A549 (cell line): ENCODE results near the gene SELENOM. TPM values are rescaled to one million over a fixed set of nuclear protein-coding genes. Genes with fewer than 3 reads are reported as not detected.
A peak's percentile ranks its signal among the peaks of the same experiment; 100 is the strongest.

Source experiments
- ATAC-seq, 2 experiments: fragments of 200-7000 bp in 1 of 2; fragments of >200 bp in 1 of 2; cut with Nextera tagmentation in 1 of 2; cut with Tn5 transposase in 1 of 2; 3 replicates each; pipeline versions ENCODE4 v1.8.0 to v1.9.1; 2018 to 2020; ENCODE audit warnings: mild to moderate bottlenecking in 1 of 2, moderate library complexity in 1 of 2
- CTCF ChIA-PET: fragments of 300-600 bp; sonication (Branson Sonifier 250); formaldehyde crosslinking; extraction: SDS; loops from one replicate; lab custom pipeline; 2021; ENCODE audit warnings: antibody characterized with exemption, inconsistent platforms; lab: Yijun Ruan, JAX
- POLR2A ChIA-PET: fragments of 350-600 bp; formaldehyde crosslinking; extraction: SDS; loops from one replicate; lab custom pipeline; 2021; ENCODE audit warnings: antibody characterized with exemption, inconsistent platforms; lab: Yijun Ruan, JAX
- DNase-seq, 2 experiments: peaks; one replicate each; pipeline versions ENCODE4 v3.0.0 to v3.0.0-alpha.2; 2011 to 2016; ENCODE audit warnings: low read depth in 1 of 2, low spot score in 1 of 2
- FAIRE-seq: peaks from 2 replicates; lab custom pipeline; 2011; peaks lifted over from hg19 to GRCh38; lab: Jason Lieb, UNC
- H3K27ac ChIP-seq, 2 experiments: fragments of >200 bp; sonication (Bioruptor Twin); formaldehyde crosslinking; 3 replicates each; pipeline ENCODE4 v1.5.1; 2016 to 2017
- H3K4me1 ChIP-seq: fragments of >200 bp; sonication (Bioruptor Twin); formaldehyde crosslinking; 3 replicates; pipeline ENCODE4 v1.6.1; 2016
- H3K4me2 ChIP-seq: fragments of >200 bp; sonication (Bioruptor Twin); formaldehyde crosslinking; 3 replicates; pipeline ENCODE4 v1.6.1; 2016
- H3K4me3 ChIP-seq: fragments of >200 bp; sonication (Bioruptor Twin); formaldehyde crosslinking; 3 replicates; pipeline ENCODE4 v1.5.1; 2016
- H3K9me3 ChIP-seq: fragments of >200 bp; sonication (Bioruptor Twin); formaldehyde crosslinking; 3 replicates; pipeline ENCODE4 v1.6.1; 2016
- ESRRA ChIP-seq: fragments of 150-350 bp; IDR thresholded peaks from 2 replicates; pipeline ENCODE4 v1.6.1; 2014; ENCODE audit warnings: mild to moderate bottlenecking, low read length, borderline replicate concordance
- FOSL2 ChIP-seq, 2 experiments: fragments of 450-650 bp in 1 of 2; fragments of >200 bp in 1 of 2; sonication (Bioruptor Twin) in 1 of 2; formaldehyde crosslinking; IDR thresholded peaks; 2 replicates each; pipeline versions ENCODE4 v1.5.0 to v1.6.1; 2016 to 2020; ENCODE audit warnings: mild to moderate bottlenecking in 1 of 2, moderate library complexity in 1 of 2
- FOXS1 ChIP-seq: fragments of 250-450 bp; sonication (Bioruptor Pico); IDR thresholded peaks from 2 replicates; pipeline ENCODE4 v1.5.0; 2020; ENCODE audit warnings: mild to moderate bottlenecking, moderate library complexity
- GATA3 ChIP-seq: IDR thresholded peaks from 2 replicates; pipeline ENCODE4 v1.6.1; 2012; ENCODE audit warnings: borderline replicate concordance
- HOXA7 ChIP-seq: fragments of 250-450 bp; sonication (Bioruptor Pico); IDR thresholded peaks from 2 replicates; pipeline ENCODE4 v1.5.0; 2020; ENCODE audit warnings: mild to moderate bottlenecking, moderate library complexity
- HOXB13 ChIP-seq: fragments of 250-450 bp; sonication (Bioruptor Pico); IDR thresholded peaks from 2 replicates; pipeline ENCODE4 v1.5.0; 2020; ENCODE audit warnings: low read depth, mild to moderate bottlenecking, moderate library complexity
- HOXB5 ChIP-seq: fragments of 250-450 bp; sonication (Bioruptor Pico); IDR thresholded peaks from 2 replicates; pipeline ENCODE4 v1.5.0; 2020; ENCODE audit warnings: mild to moderate bottlenecking, moderate library complexity
- JUN ChIP-seq, 2 experiments: fragments of >200 bp; sonication (Bioruptor Twin); formaldehyde crosslinking; IDR thresholded peaks; 2 replicates in 1 of 2; 3 replicates in 1 of 2; pipeline ENCODE4 v1.6.1; 2016 to 2017
- JUNB ChIP-seq: fragments of >200 bp; sonication (Bioruptor Twin); formaldehyde crosslinking; IDR thresholded peaks from 2 replicates; pipeline ENCODE4 v1.6.1; 2016
- POLR2A ChIP-seq: IDR thresholded peaks from 2 replicates; pipeline ENCODE4 v1.6.1; 2012; ENCODE audit warnings: mild to moderate bottlenecking, low read length
- RAD21 ChIP-seq, 2 experiments: fragments of >200 bp in 1 of 2; sonication (Bioruptor Twin) in 1 of 2; formaldehyde crosslinking in 1 of 2; IDR thresholded peaks in 1 of 2; conservative IDR thresholded peaks in 1 of 2; 2 replicates in 1 of 2; 3 replicates in 1 of 2; pipeline ENCODE4 v1.6.1; 2012 to 2018; ENCODE audit warnings: inconsistent platforms in 1 of 2
- RFX5 ChIP-seq: fragments of 450-650 bp; IDR thresholded peaks from 2 replicates; pipeline ENCODE4 v1.7.1; 2014; ENCODE audit warnings: antibody characterized with exemption, mild to moderate bottlenecking, moderate library complexity
- TP53 ChIP-seq: fragments of 250-450 bp; sonication (Bioruptor Pico); IDR thresholded peaks from 2 replicates; pipeline ENCODE4 v1.5.0; 2021; ENCODE audit warnings: mild to moderate bottlenecking, moderate library complexity
- ZNF302 ChIP-seq: fragments of 250-450 bp; sonication (Bioruptor Pico); IDR thresholded peaks from 2 replicates; pipeline ENCODE4 v1.9.0; 2021; ENCODE audit warnings: inconsistent platforms, mild to moderate bottlenecking, moderate library complexity
- ZSCAN20 ChIP-seq: fragments of 250-450 bp; sonication (Bioruptor Pico); IDR thresholded peaks from 2 replicates; pipeline ENCODE4 v1.8.0; 2022; ENCODE audit warnings: mild to moderate bottlenecking, moderate library complexity
- WGBS: methylation state at CpG from one replicate; pipeline ENCODE4 v1.1.6; 2017; ENCODE audit errors: missing lambda C conversion rate; 5-methylcytosine and 5-hydroxymethylcytosine counted together
- polyA plus RNA-seq, 4 experiments: library from polyadenylated mRNA; depleted of rRNA in 3 of 4; stranded (reverse); fragments of >200 nt; fragmentation: RNase III in 1 of 4; extraction: RNeasy Plus Mini Kit Qiagen cat#74134 plus additional on column Dnase treatment in 1 of 4; gene quantifications; 2 replicates in 3 of 4; 3 replicates in 1 of 4; pipeline ENCODE4 v1.2.3, GENCODE V29; 2011 to 2017
- TF ChIP-seq, protein P1 (sequence below): fragments of 200-600 bp; sonication (generic); IDR thresholded peaks from 2 replicates; pipeline ENCODE4 v1.6.1; 2016; ENCODE audit warnings: antibody characterized with exemption, mild to moderate bottlenecking, moderate library complexity
- TF ChIP-seq, protein P2 (sequence below): fragments of 150-350 bp; IDR thresholded peaks from 2 replicates; pipeline ENCODE4 v1.6.1; 2014; ENCODE audit warnings: low read depth, mild to moderate bottlenecking, low read length
- TF ChIP-seq, protein P3 (sequence below): fragments of 450-650 bp; IDR thresholded peaks from 2 replicates; pipeline ENCODE4 v1.6.1; 2014; ENCODE audit warnings: antibody characterized with exemption
- TF ChIP-seq, protein P4 (sequence below): fragments of >200 bp; sonication (Bioruptor Twin); formaldehyde crosslinking; IDR thresholded peaks from 2 replicates; pipeline ENCODE4 v1.6.1; 2016

SELENOM gene
- polyA plus RNA-seq, 2 of the 4 experiments (the other 2 are of a cell fraction) = 15.3 to 46.5 TPM

DNA sequence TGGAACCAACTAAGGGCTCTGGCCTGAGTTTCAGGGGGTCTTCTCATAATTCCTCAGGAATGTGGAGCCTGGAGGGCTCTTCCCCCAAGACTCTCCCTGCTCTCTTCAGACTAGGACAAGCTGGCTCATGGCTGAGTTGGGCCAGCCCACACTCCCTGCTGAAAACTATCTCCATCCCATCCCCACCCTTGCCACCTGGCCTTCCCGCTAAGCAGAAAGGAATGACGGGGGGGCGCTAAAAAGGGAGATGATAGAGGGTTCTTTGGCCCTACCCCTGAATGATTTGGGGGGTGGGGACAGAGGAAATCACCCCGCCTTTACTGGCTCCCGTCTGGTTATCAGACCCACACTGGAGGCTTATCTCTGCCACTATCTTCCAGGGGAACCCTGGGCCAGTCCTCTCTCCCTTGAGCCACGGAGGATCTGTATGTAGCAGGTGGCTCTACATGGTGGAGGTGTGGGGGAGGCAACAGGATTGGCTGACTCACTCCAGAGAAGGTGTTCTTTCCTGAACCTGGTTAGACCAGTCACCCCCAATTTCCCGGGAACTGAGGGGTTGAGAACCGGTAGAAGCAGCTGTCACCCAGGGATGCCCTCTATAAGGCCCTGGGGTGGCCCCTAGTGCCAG is 20.6 kb downstream of the SELENOM start:
- H3K4me1 ChIP-seq = peaks cover 29% of the 10 kb centered on the region
- TF ChIP-seq JUN (IDR thresholded peaks at IDR 0.05) (no peak), ZSCAN20 (CRISPR knock-in tag) (no peak), FOXS1 (CRISPR knock-in tag) (no peak), ZNF302 (CRISPR knock-in tag) (no peak), POLR2A (no peak), ESRRA (no peak), RFX5 (no peak), JUNB (no peak), FOSL2 (IDR thresholded peaks at IDR 0.05) (no peak), FOSL2 (CRISPR knock-in tag; IDR thresholded peaks at IDR 0.05) (no peak)
- TF ChIP-seq, protein P1, sequence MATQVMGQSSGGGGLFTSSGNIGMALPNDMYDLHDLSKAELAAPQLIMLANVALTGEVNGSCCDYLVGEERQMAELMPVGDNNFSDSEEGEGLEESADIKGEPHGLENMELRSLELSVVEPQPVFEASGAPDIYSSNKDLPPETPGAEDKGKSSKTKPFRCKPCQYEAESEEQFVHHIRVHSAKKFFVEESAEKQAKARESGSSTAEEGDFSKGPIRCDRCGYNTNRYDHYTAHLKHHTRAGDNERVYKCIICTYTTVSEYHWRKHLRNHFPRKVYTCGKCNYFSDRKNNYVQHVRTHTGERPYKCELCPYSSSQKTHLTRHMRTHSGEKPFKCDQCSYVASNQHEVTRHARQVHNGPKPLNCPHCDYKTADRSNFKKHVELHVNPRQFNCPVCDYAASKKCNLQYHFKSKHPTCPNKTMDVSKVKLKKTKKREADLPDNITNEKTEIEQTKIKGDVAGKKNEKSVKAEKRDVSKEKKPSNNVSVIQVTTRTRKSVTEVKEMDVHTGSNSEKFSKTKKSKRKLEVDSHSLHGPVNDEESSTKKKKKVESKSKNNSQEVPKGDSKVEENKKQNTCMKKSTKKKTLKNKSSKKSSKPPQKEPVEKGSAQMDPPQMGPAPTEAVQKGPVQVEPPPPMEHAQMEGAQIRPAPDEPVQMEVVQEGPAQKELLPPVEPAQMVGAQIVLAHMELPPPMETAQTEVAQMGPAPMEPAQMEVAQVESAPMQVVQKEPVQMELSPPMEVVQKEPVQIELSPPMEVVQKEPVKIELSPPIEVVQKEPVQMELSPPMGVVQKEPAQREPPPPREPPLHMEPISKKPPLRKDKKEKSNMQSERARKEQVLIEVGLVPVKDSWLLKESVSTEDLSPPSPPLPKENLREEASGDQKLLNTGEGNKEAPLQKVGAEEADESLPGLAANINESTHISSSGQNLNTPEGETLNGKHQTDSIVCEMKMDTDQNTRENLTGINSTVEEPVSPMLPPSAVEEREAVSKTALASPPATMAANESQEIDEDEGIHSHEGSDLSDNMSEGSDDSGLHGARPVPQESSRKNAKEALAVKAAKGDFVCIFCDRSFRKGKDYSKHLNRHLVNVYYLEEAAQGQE = no peak
- TF ChIP-seq, protein P2, sequence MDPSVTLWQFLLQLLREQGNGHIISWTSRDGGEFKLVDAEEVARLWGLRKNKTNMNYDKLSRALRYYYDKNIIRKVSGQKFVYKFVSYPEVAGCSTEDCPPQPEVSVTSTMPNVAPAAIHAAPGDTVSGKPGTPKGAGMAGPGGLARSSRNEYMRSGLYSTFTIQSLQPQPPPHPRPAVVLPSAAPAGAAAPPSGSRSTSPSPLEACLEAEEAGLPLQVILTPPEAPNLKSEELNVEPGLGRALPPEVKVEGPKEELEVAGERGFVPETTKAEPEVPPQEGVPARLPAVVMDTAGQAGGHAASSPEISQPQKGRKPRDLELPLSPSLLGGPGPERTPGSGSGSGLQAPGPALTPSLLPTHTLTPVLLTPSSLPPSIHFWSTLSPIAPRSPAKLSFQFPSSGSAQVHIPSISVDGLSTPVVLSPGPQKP = no peak
- TF ChIP-seq, protein P3, sequence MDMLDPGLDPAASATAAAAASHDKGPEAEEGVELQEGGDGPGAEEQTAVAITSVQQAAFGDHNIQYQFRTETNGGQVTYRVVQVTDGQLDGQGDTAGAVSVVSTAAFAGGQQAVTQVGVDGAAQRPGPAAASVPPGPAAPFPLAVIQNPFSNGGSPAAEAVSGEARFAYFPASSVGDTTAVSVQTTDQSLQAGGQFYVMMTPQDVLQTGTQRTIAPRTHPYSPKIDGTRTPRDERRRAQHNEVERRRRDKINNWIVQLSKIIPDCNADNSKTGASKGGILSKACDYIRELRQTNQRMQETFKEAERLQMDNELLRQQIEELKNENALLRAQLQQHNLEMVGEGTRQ = no peak
- ChIA-PET CTCF (interaction anchor here (1.1 to 6.6 kb wide), 5 partner anchors 21 to 323 kb away, joined by 3 to 50 read pairs (median 11); partner anchors contain the start of genes MORC2, SELENOM and TUG1), POLR2A (no interaction called here)
- ATAC-seq (no peak), FAIRE-seq (no peak), DNase-seq (no peak)
- H3K4me2 ChIP-seq = no peak overlapping the region
- H3K27ac ChIP-seq = no peak overlapping the region
- 85% methylated on average over 8 of the region's 8 CpGs for WGBS
- H3K4me3 ChIP-seq = no peak overlapping the region
- H3K9me3 ChIP-seq = no peaks in the 10 kb centered on the region

DNA sequence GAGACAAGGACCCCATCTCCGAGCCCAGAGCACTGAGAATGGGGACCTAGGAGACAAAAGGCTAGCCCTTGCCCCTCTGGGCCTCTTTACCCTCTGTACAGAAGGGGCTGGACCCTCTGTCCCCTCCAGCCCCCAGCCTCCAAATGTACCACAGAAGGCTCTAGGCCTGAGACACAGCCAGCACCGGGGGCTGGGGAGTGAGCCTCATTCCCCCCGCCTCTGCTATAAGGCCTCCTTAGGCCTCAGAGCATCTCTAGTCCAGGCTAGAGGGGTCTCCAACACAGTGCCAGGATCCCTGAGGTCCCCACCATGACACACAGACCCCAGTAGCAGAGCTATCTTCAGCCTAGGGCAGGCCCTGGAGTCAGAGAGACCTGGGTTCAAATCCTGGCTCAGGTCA is 21.4 kb downstream of the SELENOM start:
- ChIA-PET CTCF (interaction anchor here (1.1 to 6.6 kb wide), 14 partner anchors 9 to 283 kb away, joined by 3 to 50 read pairs (median 6); partner anchors contain the start of genes MORC2, SELENOM and TUG1), POLR2A (no interaction called here)
- ATAC-seq (no peak), DNase-seq (no peak), FAIRE-seq (no peak)
- peak overlapping the region; percentile 99; the same call in 1 of the 3 replicates for H3K4me2 ChIP-seq
- WGBS = 100% methylated on average over 1 of the region's 3 CpGs
- peaks cover 31% of the 10 kb centered on the region for H3K4me1 ChIP-seq
- TF ChIP-seq HOXB5 (CRISPR knock-in tag) (no peak), HOXB13 (CRISPR knock-in tag) (no peak), GATA3 (no peak), HOXA7 (CRISPR knock-in tag) (no peak), RAD21 (conservative IDR thresholded peaks at IDR 0.05 in 1 of 2, IDR thresholded peaks at IDR 0.05 in 1 of 2) (no peak), TP53 (CRISPR knock-in tag) (no peak)
- TF ChIP-seq, protein P4, sequence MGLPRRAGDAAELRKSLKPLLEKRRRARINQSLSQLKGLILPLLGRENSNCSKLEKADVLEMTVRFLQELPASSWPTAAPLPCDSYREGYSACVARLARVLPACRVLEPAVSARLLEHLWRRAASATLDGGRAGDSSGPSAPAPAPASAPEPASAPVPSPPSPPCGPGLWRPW = no peak
- H3K27ac ChIP-seq = peak overlapping the region in 1 of 2 experiments; percentile 94; a peak in 2 of 6 replicates
- no peaks in the 10 kb centered on the region for H3K9me3 ChIP-seq
- H3K4me3 ChIP-seq = no peak overlapping the region
